Stimulated activated CD8-positive, alpha-beta memory T cell treated with anti-CD3 and anti-CD28 coated beads, Interleukin-4, amount 100 ng/mL, for 24 hours (primary cell): Measurements from ENCODE around the gene TBC1D10A.
A peak's percentile ranks its signal among the peaks of the same experiment; 100 is the strongest.

Experiments
- DNase-seq: peaks from one replicate; pipeline ENCODE4 v3.0.0-alpha.2; 2020; ENCODE audit warnings: low read depth

The TBC1D10A gene

DNA sequence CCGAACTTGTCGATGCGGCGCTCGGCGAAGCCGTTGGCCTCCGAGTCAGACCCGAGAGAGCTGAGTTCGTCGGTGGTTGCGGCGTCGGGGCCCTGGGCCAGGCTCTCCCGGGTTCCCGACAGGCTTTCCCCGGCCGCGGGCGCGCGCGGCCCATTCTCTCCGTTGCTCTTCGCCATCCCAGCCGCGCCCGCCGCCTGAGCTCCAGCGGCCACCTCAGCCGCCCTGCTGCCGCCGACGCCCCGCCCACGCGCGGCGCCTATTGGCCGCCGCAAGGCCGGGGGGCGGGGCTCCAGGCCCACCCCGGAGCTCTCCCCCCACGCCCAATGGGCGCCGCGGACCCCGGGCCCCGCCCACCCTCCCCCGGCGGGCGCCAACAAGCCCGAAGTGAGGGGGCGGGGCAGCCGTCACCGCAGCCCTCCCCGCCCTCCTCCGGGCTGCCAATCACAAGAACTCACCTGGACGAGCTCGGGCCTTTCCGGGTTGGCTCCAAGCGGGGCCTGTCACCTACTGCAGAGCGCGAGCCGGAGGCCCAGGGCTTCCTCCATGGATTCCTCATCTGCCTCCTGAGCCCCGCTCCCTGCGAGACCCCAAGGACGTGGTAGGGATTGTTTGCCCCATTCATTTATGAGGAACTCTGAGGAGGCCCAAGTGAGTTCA, at the start of gene TBC1D10A:
Gene TBC1D10A (minus strand): TSS at position 236 of the 657 bp plus-strand sequence. CDS start 60 bp downstream, at position 176.
- DNase-seq, result peak; percentile 88

DNA sequence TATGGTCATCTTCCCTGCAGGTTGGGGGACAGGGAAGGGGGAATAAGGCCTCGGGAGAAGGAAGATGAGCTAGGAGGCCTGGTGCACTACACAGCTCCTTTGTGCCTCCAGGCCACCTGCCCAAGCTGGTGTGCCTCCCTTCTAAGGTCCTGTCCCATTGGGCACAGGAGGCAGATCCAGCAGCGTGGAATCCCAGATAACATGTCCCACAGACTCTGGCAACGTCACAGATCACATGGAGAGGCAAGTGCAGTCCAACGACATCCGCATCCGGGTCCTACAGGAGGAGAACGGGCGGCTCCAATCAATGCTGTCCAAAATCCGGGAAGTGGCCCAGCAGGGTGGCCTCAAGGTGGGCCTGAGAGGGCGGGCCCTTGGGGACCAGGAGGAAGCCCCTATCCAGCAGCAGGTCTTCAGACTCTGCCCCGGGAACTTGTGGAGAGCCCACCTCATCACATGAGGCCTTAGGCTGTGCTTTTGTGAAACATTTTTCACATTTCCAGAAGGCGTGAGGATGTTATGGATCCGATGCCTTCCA, 48.6 kb upstream of the TBC1D10A start:
- no peak for DNase-seq

GRCh38 chr22:30373331-30374325, 46.9 kb upstream of the TBC1D10A start:
- no peak for DNase-seq

DNA sequence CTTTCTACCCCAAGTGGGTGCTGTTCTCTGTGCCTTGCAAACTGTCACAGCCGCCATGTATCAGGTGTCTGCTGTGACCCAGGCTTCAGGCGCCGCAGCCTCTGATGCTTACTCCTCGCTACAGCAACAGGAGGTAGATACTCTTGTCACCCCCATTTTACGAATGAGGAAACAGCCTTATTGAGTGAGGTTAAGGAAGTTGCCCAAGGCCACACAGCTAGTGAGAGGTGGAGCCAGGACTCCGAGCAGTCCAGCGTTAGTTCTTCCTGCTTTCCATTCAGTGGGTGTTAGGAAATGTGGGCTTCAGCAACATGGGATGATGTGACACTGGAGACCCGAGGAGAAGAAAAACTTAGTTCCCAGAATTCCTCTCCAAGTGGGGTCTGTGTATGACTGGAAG, 46.2 kb upstream of the TBC1D10A start:
- DNase-seq, result no peak

- no peak for DNase-seq
Measured at GRCh38 chr22:30371981-30372380, 45.2 kb upstream of the TBC1D10A start.

DNA sequence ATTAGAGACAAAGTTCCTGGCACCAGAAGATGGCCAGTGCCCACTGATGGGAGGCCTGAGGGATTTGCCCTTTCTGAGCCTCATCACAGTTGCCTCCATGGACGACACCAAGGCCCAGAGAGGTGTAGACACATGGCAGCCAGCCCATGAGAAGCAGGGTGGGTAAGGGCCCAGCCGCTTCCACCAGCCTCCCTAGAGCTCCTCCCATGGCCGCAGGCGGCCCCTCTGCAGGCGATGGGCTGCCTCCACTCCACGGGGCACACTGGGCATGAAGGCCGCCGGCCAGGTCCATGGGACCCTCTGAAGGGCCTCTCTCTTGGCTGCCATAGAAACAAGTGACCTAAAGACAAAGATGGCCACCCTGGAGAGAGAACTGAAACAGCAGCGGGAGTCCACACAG, 44.6 kb upstream of the TBC1D10A start:
- no peak for DNase-seq

GRCh38 chr22:30370641-30371230, 44.0 kb upstream of the TBC1D10A start:
- DNase-seq, result no peak

DNA sequence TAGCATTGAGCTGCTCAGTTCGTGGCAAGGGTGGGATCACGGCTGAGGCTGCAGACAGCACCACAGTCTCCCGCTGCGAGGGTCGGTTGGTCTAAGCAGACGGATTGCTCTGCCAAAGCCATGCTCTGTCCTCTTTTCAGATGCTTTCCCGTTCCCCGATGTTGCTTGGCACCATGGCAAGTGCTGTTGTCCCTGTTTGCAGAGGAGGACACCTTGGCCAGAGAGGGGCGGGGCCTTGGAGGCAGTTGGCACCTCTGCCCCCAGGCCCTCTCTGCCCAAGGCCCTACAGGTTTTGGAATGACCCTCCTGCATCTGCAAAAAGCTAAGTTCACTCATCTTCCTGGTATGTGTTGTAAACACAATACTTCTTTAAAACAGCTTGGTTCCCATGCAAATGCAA, 41.7 kb upstream of the TBC1D10A start:
- DNase-seq, result no peak

- DNase-seq, result no peak
Measured at GRCh38 chr22:30365891-30366290, 39.1 kb upstream of the TBC1D10A start.

DNA sequence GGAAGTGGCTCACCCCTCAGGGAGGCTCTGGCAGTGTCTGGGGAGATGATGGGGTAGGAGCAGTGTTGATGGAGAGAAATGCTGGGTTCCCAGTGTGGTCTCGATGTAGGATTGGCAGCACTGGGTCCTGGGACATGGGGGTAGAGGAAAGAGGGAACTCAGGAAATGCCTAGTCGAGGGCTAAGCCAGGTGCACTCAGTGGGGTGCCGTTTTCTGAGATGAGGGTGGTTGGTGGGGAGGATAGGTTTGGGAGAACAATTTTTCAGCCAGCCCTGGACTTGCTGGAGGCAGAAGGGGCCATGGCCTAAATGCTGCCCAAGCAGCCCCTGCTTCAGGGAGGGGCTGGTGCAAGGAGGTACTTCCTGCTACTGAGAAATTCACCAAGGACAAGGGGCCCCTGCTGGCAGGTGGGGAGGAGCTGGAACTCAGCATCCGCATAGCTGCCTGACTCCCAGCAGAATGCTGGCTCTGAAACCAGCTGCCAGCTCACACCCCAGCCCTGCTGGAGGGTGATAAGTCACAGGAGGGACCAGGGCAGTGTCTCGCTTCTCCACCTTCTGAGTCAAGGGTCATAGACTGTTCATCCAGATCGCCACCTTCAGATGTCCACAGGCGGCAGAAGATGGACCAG, 36.0 kb upstream of the TBC1D10A start:
- DNase-seq, result no peak

GRCh38 chr22:30361916-30362650, 35.3 kb upstream of the TBC1D10A start:
- DNase-seq, result no peak

DNA sequence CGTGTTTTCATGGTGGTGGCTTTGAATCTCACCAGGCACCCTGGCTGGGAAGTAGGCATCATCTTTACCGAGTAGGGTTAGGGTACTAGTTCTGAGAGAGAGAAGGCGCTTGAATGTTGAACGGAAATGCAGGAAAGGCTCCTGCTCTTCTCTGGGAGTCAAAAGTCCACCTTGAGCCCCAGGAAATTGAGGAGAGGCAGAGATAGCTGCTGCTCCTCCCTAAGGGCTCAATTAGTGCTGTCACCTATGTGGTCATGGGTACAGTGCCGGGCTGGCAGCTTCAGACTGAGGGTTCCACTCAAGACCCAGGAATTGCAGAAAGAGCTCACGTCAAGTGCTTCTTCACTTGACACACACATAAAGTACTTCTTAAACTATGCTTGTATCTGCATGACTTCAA, 31.8 kb upstream of the TBC1D10A start:
- DNase-seq, result no peak

- DNase-seq, result no peak
Measured at GRCh38 chr22:30357650-30358215, 31.0 kb upstream of the TBC1D10A start.

DNA sequence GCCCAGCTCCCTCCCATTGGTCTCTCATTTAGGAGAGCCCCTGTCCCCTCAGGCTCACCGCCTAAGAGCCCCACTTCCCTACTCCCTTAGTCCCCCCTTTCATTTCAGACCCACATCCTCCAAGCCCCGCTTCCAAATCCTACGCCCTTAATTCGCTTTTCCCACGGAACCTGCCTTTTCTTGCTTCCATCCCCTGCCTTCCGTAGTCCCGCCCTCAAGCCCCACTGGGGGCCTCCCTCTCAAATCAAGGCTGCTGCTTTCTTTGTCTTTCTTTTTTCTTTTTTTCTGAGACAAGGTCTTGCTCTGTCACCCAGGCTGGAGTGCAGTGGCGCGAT, 30.5 kb upstream of the TBC1D10A start:
- no peak for DNase-seq

GRCh38 chr22:30356449-30357235, 29.9 kb upstream of the TBC1D10A start, which contains the start of the genes CCDC157 and SF3A1:
Gene CCDC157, plus strand, starts transcription at chr22:30357007. Its CDS starts 8,994 bp downstream, at chr22:30366001.
Gene SF3A1, minus strand, starts transcription at chr22:30356894. Its CDS starts 102 bp downstream, at chr22:30356792.
- DNase-seq, result peak; percentile 83

GRCh38 chr22:30354644-30355043, 27.9 kb upstream of the TBC1D10A start:
- no peak for DNase-seq

DNA sequence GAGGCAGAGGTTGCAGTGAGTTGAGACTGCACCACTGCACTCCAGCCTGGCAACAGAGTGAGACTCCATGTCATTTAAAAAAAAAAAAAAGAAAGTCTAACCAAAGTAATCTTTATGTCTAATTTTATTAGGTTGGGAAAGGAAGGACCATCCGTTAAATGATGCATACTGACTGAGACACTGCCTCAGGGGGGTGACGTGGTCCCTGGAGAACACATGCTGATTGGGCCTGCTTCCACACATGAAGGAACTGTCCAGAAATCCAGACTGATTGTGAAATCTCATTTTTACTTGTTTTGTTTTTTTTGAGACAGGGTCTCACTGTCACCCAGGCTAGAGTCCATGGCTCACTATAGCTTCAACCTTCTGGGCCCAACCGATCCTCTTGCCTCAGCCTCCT, 24.5 kb upstream of the TBC1D10A start:
- no peak for DNase-seq

GRCh38 chr22:30348809-30349208, 22.1 kb upstream of the TBC1D10A start:
- no peak for DNase-seq

DNA sequence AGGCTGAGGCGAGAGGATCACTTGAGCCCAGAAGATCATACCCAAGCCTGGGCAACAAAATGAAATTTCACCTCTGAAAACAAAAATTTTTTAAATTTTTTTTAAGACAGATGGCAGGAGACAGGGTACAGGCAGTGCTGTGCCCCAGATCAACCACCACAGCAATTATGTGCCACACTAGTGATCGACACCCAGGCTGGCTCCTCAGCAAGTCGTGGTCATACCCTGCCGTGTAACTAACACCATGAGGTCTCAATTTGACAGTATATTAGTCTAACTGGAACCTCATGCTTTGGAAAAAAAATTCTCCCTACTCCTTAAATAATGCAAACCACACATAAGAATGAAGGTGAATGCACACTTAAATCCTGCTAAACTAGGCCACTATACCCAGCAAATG, 21.7 kb upstream of the TBC1D10A start:
- DNase-seq, result no peak

DNA sequence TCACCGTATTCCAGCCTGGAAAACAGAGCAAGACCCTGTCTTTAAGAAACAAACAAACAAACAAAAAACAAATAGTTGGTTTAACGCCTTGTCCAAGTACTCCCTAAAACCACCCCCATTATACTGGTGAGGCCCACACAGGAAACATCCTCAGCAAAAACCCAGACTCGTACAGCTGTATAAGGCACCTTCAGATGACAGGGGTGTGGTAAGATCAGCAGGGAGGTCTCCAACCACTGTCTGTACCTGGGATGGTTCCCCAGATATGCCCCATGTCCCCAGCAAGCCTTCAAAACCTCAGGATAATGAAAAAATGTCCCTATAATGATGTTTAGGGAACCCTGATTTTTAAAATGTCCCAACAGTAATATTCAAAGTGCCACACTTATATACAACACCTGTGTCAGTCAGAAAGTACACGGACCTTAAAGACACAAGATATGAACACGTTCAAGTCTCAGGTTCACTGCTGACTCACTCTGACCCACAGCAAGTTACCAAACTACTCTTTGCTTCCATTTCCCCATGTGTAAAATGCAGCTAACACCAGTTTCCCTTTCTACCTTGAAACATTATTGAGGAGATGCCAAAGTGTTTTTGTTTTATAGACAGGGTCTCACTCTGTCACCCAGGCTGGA, 20.6 kb upstream of the TBC1D10A start:
- DNase-seq, result no peak
